Islet precursor cell (in vitro differentiated cells): Measurements from ENCODE around the gene PERP.
"Not testable (repeated sequence)": the region's sequence is repeated elsewhere in the genome, so short reads cannot be mapped to it uniquely, and the experiment has no call there.

Experiments used
- DNase-seq: peaks from one replicate; pipeline ENCODE4 v3.0.0-alpha.2; 2018

The PERP gene

GRCh38 chr6:138104618-138105213, 2.5 kb downstream of the PERP start:
- no peak for DNase-seq

- no peak for DNase-seq
Measured at GRCh38 chr6:138103871-138104270, 3.3 kb downstream of the PERP start.

- DNase-seq = no peak
Measured at GRCh38 chr6:138101946-138102731, 5.1 kb downstream of the PERP start.

GRCh38 chr6:138099832-138100231, 7.4 kb downstream of the PERP start:
- no peak for DNase-seq

- DNase-seq = no peak
Measured at GRCh38 chr6:138098306-138098705, 8.9 kb downstream of the PERP start.

GRCh38 chr6:138094260-138094659, 13.0 kb downstream of the PERP start:
- no peak for DNase-seq

- no peak for DNase-seq
Measured at GRCh38 chr6:138093632-138094031, 13.6 kb downstream of the PERP start.

GRCh38 chr6:138092686-138093085, 14.5 kb downstream of the PERP start:
- DNase-seq = no peak

- DNase-seq = no peak
Measured at GRCh38 chr6:138089325-138089724, 17.9 kb downstream of the PERP start.

- DNase-seq = no peak
Measured at GRCh38 chr6:138088326-138088762, 18.9 kb downstream of the PERP start.

GRCh38 chr6:138087593-138088325, 19.5 kb downstream of the PERP start:
- peak; percentile 71 for DNase-seq

GRCh38 chr6:138086573-138087196, 20.5 kb downstream of the PERP start:
- peak; percentile 91 for DNase-seq

- no peak for DNase-seq
Measured at GRCh38 chr6:138085839-138086222, 21.4 kb downstream of the PERP start.

GRCh38 chr6:138084904-138085838, 22.0 kb downstream of the PERP start:
- DNase-seq = no peak

GRCh38 chr6:138082232-138082631, 25.0 kb downstream of the PERP start:
- no peak for DNase-seq

- DNase-seq = not testable (repeated sequence)
Measured at GRCh38 chr6:138079556-138079955, 27.7 kb downstream of the PERP start.

GRCh38 chr6:138078491-138078890, 28.7 kb downstream of the PERP start:
- no peak for DNase-seq

GRCh38 chr6:138073264-138073663, 34.0 kb downstream of the PERP start:
- DNase-seq = no peak

GRCh38 chr6:138063726-138064125, 43.5 kb downstream of the PERP start:
- DNase-seq = no peak

GRCh38 chr6:138054982-138055381, 52.2 kb downstream of the PERP start:
- DNase-seq = no peak

GRCh38 chr6:138052783-138053182, 54.4 kb downstream of the PERP start:
- DNase-seq = peak; percentile 49

GRCh38 chr6:138044972-138045371, 62.2 kb downstream of the PERP start:
- DNase-seq = no peak
